HEK293 (cell line): ENCODE data around the gene ACP4.

ENCODE experiments used
- CTCF ChIA-PET: fragments of 350-600 bp; formaldehyde crosslinking; extraction: SDS; loops from one replicate; lab custom pipeline; 2021; ENCODE audit warnings: antibody characterized with exemption; lab: Yijun Ruan, JAX
- POLR2A ChIA-PET: fragments of 300-600 bp; formaldehyde crosslinking; extraction: SDS; loops from one replicate; lab custom pipeline; 2020; ENCODE audit warnings: antibody characterized with exemption, inconsistent platforms; lab: Yijun Ruan, JAX
- H3K27ac ChIP-seq: fragments of 200-500 bp; sonication (Bioruptor generic); 2 replicates; pipeline ENCODE4 v1.5.1; 2014; ENCODE audit warnings: low read depth, low read length, control low read depth, inconsistent platforms; ENCODE audit errors: extremely low read depth
- H3K36me3 ChIP-seq, 2 experiments: fragments of 200-500 bp in 1 of 2; sonication (Bioruptor generic) in 1 of 2; 1 replicate in 1 of 2; 2 replicates in 1 of 2; pipeline ENCODE4 v1.5.1; 2014 to 2017; ENCODE audit warnings: inconsistent platforms in 2 of 2, low read length in 2 of 2; ENCODE audit not compliant: control insufficient read depth in 2 of 2, insufficient read depth in 1 of 2
- H3K4me1 ChIP-seq: fragments of 200-500 bp; sonication (Bioruptor generic); 2 replicates; pipeline ENCODE4 v1.5.1; 2014; ENCODE audit warnings: mild to moderate bottlenecking, low read length, inconsistent platforms; ENCODE audit not compliant: control insufficient read depth, insufficient read depth
- H3K4me3 ChIP-seq: 2 replicates; pipeline ENCODE4 v1.5.1; 2011; ENCODE audit warnings: low read depth, mild to moderate bottlenecking, control low read depth, low read length, moderate library complexity
- H3K9me3 ChIP-seq: fragments of 200-500 bp; sonication (Bioruptor generic); 2 replicates; pipeline ENCODE4 v1.5.1; 2014; ENCODE audit warnings: low read depth, low read length, inconsistent platforms; ENCODE audit not compliant: control insufficient read depth, insufficient read depth
- AEBP2 ChIP-seq: fragments of 450-650 bp; formaldehyde crosslinking; IDR thresholded peaks from 2 replicates; pipeline ENCODE4 v1.5.1; 2016; ENCODE audit warnings: missing biosample characterization, missing genetic modification characterization, borderline replicate concordance
- KLF1 ChIP-seq: fragments of 450-650 bp; formaldehyde crosslinking; IDR thresholded peaks from 2 replicates; pipeline ENCODE4 v1.5.1; 2016; ENCODE audit warnings: missing biosample characterization, missing genetic modification characterization
- OSR2 ChIP-seq: fragments of 450-650 bp; formaldehyde crosslinking; IDR thresholded peaks from 2 replicates; pipeline ENCODE4 v1.5.1; 2016; ENCODE audit warnings: missing biosample characterization, missing genetic modification characterization
- PRDM2 ChIP-seq: fragments of 450-650 bp; formaldehyde crosslinking; IDR thresholded peaks from 2 replicates; pipeline ENCODE4 v1.5.1; 2016; ENCODE audit warnings: missing biosample characterization, missing genetic modification characterization, borderline replicate concordance
- SCRT2 ChIP-seq: fragments of 450-650 bp; formaldehyde crosslinking; IDR thresholded peaks from 2 replicates; pipeline ENCODE4 v1.5.1; 2016; ENCODE audit warnings: missing biosample characterization, missing genetic modification characterization
- ZBTB48 ChIP-seq: fragments of 450-650 bp; formaldehyde crosslinking; IDR thresholded peaks from 2 replicates; pipeline ENCODE4 v1.5.1; 2016; ENCODE audit warnings: missing biosample characterization, missing genetic modification characterization
- ZIC2 ChIP-seq: fragments of 450-650 bp; formaldehyde crosslinking; IDR thresholded peaks from 2 replicates; pipeline ENCODE4 v1.5.1; 2016; ENCODE audit warnings: missing biosample characterization, missing genetic modification characterization
- ZNF311 ChIP-seq: fragments of 450-650 bp; formaldehyde crosslinking; IDR thresholded peaks from 2 replicates; pipeline ENCODE4 v1.5.1; 2017; ENCODE audit warnings: missing biosample characterization, missing genetic modification characterization, borderline replicate concordance
- ZNF354C ChIP-seq: fragments of 450-650 bp; formaldehyde crosslinking; IDR thresholded peaks from 2 replicates; pipeline ENCODE4 v1.5.1; 2016; ENCODE audit warnings: missing biosample characterization, missing genetic modification characterization, low read depth, borderline replicate concordance
- ZNF530 ChIP-seq: fragments of 450-650 bp; formaldehyde crosslinking; IDR thresholded peaks from 2 replicates; pipeline ENCODE4 v1.5.1; 2016; ENCODE audit warnings: low read depth, missing biosample characterization, missing genetic modification characterization
- ZNF585B ChIP-seq: fragments of 450-650 bp; formaldehyde crosslinking; IDR thresholded peaks from 2 replicates; pipeline ENCODE4 v1.5.1; 2016; ENCODE audit warnings: missing biosample characterization, missing genetic modification characterization
- ZNF600 ChIP-seq: fragments of 450-650 bp; formaldehyde crosslinking; IDR thresholded peaks from 2 replicates; pipeline ENCODE4 v1.5.1; 2016; ENCODE audit warnings: missing biosample characterization, missing genetic modification characterization
- TF ChIP-seq, protein P1 (sequence below): fragments of 450-650 bp; formaldehyde crosslinking; IDR thresholded peaks from 2 replicates; pipeline ENCODE4 v1.5.1; 2016; ENCODE audit warnings: missing biosample characterization, missing genetic modification characterization
- TF ChIP-seq, protein P2 (sequence below): fragments of 450-650 bp; formaldehyde crosslinking; IDR thresholded peaks from 2 replicates; pipeline ENCODE4 v1.5.1; 2016; ENCODE audit warnings: missing biosample characterization, missing genetic modification characterization
- TF ChIP-seq, protein P3 (sequence below): fragments of 450-650 bp; formaldehyde crosslinking; IDR thresholded peaks from 2 replicates; pipeline ENCODE4 v1.5.1; 2016; ENCODE audit warnings: missing biosample characterization, missing genetic modification characterization, borderline replicate concordance

ACP4 gene

DNA sequence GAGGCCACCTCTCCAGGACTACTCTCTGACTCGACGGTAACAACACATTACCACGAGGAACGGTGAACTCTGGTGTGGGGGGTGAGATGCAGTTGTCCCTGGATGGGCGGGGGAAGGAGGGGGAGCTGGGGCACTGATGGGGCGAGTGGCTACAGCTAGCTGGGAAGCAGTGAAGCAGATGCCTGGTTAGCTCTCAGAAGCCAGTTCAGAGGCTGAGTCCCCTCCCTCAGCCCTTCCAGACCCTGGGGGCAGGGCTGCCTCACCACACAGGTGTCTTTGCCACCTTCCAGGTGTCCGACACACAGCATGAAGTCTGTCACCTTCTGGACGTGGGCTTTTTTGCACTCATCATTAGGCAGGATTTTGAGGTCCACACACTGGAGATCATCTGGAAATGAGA lies 29.4 kb downstream of the ACP4 start:
- no peak overlapping the region for H3K4me3 ChIP-seq
- H3K27ac ChIP-seq, result no peak overlapping the region
- ChIA-PET POLR2A (interaction anchor here (1.1 to 1.9 kb wide), 3 partner anchors 15 to 22 kb away, joined by 3 to 7 read pairs (median 4); no protein-coding TSS in a partner anchor), CTCF (interaction anchor here (1.4 kb wide), 1 partner anchor 10 kb away, joined by 3 read pairs; no protein-coding TSS in a partner anchor)
- H3K4me1 ChIP-seq, result no peaks in the 10 kb centered on the region
- TF ChIP-seq ZNF530 (tag by site-specific recombination) (no peak), ZBTB48 (no peak), SCRT2 (tag by site-specific recombination) (no peak), ZNF311 (no peak), ZNF600 (tag by site-specific recombination) (no peak), PRDM2 (no peak), ZNF585B (tag by site-specific recombination) (no peak), ZNF354C (no peak), AEBP2 (tag by site-specific recombination) (no peak), OSR2 (tag by site-specific recombination) (no peak)
- TF ChIP-seq, protein P1, sequence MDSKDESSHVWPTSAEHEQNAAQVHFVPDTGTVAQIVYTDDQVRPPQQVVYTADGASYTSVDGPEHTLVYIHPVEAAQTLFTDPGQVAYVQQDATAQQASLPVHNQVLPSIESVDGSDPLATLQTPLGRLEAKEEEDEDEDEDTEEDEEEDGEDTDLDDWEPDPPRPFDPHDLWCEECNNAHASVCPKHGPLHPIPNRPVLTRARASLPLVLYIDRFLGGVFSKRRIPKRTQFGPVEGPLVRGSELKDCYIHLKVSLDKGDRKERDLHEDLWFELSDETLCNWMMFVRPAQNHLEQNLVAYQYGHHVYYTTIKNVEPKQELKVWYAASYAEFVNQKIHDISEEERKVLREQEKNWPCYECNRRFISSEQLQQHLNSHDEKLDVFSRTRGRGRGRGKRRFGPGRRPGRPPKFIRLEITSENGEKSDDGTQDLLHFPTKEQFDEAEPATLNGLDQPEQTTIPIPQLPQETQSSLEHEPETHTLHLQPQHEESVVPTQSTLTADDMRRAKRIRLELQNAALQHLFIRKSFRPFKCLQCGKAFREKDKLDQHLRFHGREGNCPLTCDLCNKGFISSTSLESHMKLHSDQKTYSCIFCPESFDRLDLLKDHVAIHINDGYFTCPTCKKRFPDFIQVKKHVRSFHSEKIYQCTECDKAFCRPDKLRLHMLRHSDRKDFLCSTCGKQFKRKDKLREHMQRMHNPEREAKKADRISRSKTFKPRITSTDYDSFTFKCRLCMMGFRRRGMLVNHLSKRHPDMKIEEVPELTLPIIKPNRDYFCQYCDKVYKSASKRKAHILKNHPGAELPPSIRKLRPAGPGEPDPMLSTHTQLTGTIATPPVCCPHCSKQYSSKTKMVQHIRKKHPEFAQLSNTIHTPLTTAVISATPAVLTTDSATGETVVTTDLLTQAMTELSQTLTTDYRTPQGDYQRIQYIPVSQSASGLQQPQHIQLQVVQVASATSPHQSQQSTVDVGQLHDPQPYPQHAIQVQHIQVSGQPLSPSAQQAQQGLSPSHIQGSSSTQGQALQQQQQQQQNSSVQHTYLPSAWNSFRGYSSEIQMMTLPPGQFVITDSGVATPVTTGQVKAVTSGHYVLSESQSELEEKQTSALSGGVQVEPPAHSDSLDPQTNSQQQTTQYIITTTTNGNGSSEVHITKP (tag by site-specific recombination), result no peak
- TF ChIP-seq, protein P2, sequence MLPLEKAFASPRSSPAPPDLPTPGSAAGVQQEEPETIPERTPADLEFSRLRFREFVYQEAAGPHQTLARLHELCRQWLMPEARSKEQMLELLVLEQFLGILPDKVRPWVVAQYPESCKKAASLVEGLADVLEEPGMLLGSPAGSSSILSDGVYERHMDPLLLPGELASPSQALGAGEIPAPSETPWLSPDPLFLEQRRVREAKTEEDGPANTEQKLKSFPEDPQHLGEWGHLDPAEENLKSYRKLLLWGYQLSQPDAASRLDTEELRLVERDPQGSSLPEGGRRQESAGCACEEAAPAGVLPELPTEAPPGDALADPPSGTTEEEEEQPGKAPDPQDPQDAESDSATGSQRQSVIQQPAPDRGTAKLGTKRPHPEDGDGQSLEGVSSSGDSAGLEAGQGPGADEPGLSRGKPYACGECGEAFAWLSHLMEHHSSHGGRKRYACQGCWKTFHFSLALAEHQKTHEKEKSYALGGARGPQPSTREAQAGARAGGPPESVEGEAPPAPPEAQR (tag by site-specific recombination), result no peak
- no peaks in the 10 kb centered on the region for H3K36me3 ChIP-seq
- no peaks in the 10 kb centered on the region for H3K9me3 ChIP-seq

- Histone ChIP-seq H3K36me3 (no peaks in the 10 kb centered on the region), H3K4me3 (no peak overlapping the region), H3K4me1 (no peaks in the 10 kb centered on the region), H3K27ac (no peak overlapping the region), H3K9me3 (no peaks in the 10 kb centered on the region)
- ChIA-PET CTCF (interaction anchor here (1.0 to 1.4 kb wide), 2 partner anchors 10 to 102 kb away, joined by 3 to 5 read pairs; no protein-coding TSS in a partner anchor), POLR2A (interaction anchor here (1.1 to 1.9 kb wide), 3 partner anchors 15 to 21 kb away, joined by 3 to 7 read pairs (median 4); no protein-coding TSS in a partner anchor)
- TF ChIP-seq KLF1 (tag by site-specific recombination) (peak; percentile 57), ZIC2 (tag by site-specific recombination) (peak; percentile 69)
- TF ChIP-seq, protein P3, sequence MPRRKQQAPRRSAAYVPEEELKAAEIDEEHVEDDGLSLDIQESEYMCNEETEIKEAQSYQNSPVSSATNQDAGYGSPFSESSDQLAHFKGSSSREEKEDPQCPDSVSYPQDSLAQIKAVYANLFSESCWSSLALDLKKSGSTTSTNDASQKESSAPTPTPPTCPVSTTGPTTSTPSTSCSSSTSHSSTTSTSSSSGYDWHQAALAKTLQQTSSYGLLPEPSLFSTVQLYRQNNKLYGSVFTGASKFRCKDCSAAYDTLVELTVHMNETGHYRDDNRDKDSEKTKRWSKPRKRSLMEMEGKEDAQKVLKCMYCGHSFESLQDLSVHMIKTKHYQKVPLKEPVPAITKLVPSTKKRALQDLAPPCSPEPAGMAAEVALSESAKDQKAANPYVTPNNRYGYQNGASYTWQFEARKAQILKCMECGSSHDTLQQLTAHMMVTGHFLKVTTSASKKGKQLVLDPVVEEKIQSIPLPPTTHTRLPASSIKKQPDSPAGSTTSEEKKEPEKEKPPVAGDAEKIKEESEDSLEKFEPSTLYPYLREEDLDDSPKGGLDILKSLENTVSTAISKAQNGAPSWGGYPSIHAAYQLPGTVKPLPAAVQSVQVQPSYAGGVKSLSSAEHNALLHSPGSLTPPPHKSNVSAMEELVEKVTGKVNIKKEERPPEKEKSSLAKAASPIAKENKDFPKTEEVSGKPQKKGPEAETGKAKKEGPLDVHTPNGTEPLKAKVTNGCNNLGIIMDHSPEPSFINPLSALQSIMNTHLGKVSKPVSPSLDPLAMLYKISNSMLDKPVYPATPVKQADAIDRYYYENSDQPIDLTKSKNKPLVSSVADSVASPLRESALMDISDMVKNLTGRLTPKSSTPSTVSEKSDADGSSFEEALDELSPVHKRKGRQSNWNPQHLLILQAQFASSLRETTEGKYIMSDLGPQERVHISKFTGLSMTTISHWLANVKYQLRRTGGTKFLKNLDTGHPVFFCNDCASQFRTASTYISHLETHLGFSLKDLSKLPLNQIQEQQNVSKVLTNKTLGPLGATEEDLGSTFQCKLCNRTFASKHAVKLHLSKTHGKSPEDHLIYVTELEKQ (tag by site-specific recombination), result no peak
Measured at GRCh38 chr19:50820086-50820485, 29.9 kb downstream of the ACP4 start.
